Measurements from ENCODE around the gene C1orf141. TPM values are rescaled to one million over a fixed set of nuclear protein-coding genes. Genes with fewer than 3 reads are reported as not detected.

The C1orf141 gene
- polyA plus RNA-seq, 1 donor (not counting 4 experiments of a cell fraction or from before 2014, with no cell fraction given): not detected

GRCh38 chr1:67130673-67131072 lies 4.1 kb downstream of the C1orf141 start:
- no peaks in the 10 kb centered on the region for H3K9me3 ChIP-seq (ENCODE audit: control insufficient read depth, low read depth, low read length)
- no peak overlapping the region for H2AFZ ChIP-seq (ENCODE audit: control insufficient read depth, low read length)
- no peaks in the 10 kb centered on the region for H3K79me2 ChIP-seq (ENCODE audit: control insufficient read depth, insufficient read depth, low read length)
- H3K36me3 ChIP-seq (ENCODE audit: control insufficient read depth in 2 of 2, extremely low read depth in 1 of 2, insufficient read depth in 2 of 2, low read length in 2 of 2): no peaks in the 10 kb centered on the region
- no peak overlapping the region for H3K27ac ChIP-seq (ENCODE audit: control insufficient read depth, insufficient read depth, low read length)
- no peak for TF ChIP-seq EZH2 (IDR thresholded peaks at IDR 0.05; ENCODE audit: low read length)
- TF ChIP-seq, protein P1, sequence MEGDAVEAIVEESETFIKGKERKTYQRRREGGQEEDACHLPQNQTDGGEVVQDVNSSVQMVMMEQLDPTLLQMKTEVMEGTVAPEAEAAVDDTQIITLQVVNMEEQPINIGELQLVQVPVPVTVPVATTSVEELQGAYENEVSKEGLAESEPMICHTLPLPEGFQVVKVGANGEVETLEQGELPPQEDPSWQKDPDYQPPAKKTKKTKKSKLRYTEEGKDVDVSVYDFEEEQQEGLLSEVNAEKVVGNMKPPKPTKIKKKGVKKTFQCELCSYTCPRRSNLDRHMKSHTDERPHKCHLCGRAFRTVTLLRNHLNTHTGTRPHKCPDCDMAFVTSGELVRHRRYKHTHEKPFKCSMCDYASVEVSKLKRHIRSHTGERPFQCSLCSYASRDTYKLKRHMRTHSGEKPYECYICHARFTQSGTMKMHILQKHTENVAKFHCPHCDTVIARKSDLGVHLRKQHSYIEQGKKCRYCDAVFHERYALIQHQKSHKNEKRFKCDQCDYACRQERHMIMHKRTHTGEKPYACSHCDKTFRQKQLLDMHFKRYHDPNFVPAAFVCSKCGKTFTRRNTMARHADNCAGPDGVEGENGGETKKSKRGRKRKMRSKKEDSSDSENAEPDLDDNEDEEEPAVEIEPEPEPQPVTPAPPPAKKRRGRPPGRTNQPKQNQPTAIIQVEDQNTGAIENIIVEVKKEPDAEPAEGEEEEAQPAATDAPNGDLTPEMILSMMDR (optimal IDR thresholded peaks at IDR 0.05 in 1 of 3, IDR thresholded peaks at IDR 0.05 in 1 of 3, conservative IDR thresholded peaks at IDR 0.05 in 1 of 3; ENCODE audit: extremely low read depth in 1 of 3, insufficient read depth in 2 of 3, low read length in 3 of 3): no peak
- H3K4me2 ChIP-seq (ENCODE audit: control insufficient read depth, extremely low read depth, insufficient read depth, low read depth, low read length): no peak overlapping the region
- no peak overlapping the region for H3K4me3 ChIP-seq (ENCODE audit: control insufficient read depth in 2 of 3, extremely low read depth in 1 of 3, insufficient read depth in 2 of 3, low read depth in 1 of 3, low read length in 3 of 3)
- H3K9ac ChIP-seq (ENCODE audit: control insufficient read depth, extremely low read depth, insufficient read depth, low read length): no peak overlapping the region
- H3K27me3 ChIP-seq (ENCODE audit: control insufficient read depth, extremely low read depth, insufficient read depth, low read length): no peaks in the 10 kb centered on the region
- H4K20me1 ChIP-seq (ENCODE audit: control insufficient read depth, extremely low read depth, insufficient read depth, low read length): no peaks in the 10 kb centered on the region
- dilution Hi-C loops (cut with MboI; ENCODE audit: extremely low pct_ligation_motif_present, low sequenced_read_pairs): no loop called here
- DNase-seq (ENCODE audit: low read depth, low spot score) (no peak), FAIRE-seq (no peak)
- H3K4me1 ChIP-seq (ENCODE audit: control insufficient read depth, extremely low read depth, insufficient read depth, low read length): peaks cover 14% of the 10 kb centered on the region
- H3K9me1 ChIP-seq (ENCODE audit: control insufficient read depth, extremely low read depth, insufficient read depth, low read length): no peaks in the 10 kb centered on the region

GRCh38 chr1:67126974-67127373 lies 7.8 kb downstream of the C1orf141 start:
- H3K36me3 ChIP-seq (ENCODE audit: control insufficient read depth in 2 of 2, extremely low read depth in 1 of 2, insufficient read depth in 2 of 2, low read length in 2 of 2): no peaks in the 10 kb centered on the region
- peaks cover 11% of the 10 kb centered on the region for H3K4me1 ChIP-seq (ENCODE audit: control insufficient read depth, extremely low read depth, insufficient read depth, low read length)
- dilution Hi-C loops (cut with MboI; ENCODE audit: extremely low pct_ligation_motif_present, low sequenced_read_pairs): no loop called here
- no peak for FAIRE-seq
- no peak for DNase-seq (ENCODE audit: low read depth, low spot score)
- H3K27ac ChIP-seq (ENCODE audit: control insufficient read depth, insufficient read depth, low read length): no peak overlapping the region
- H3K79me2 ChIP-seq (ENCODE audit: control insufficient read depth, insufficient read depth, low read length): no peaks in the 10 kb centered on the region
- H3K9me3 ChIP-seq (ENCODE audit: control insufficient read depth, low read depth, low read length): no peaks in the 10 kb centered on the region
- no peaks in the 10 kb centered on the region for H3K27me3 ChIP-seq (ENCODE audit: control insufficient read depth, extremely low read depth, insufficient read depth, low read length)
- H4K20me1 ChIP-seq (ENCODE audit: control insufficient read depth, extremely low read depth, insufficient read depth, low read length): no peaks in the 10 kb centered on the region
- H3K9me1 ChIP-seq (ENCODE audit: control insufficient read depth, extremely low read depth, insufficient read depth, low read length): no peaks in the 10 kb centered on the region
- no peak overlapping the region for H2AFZ ChIP-seq (ENCODE audit: control insufficient read depth, low read length)
- H3K4me2 ChIP-seq (ENCODE audit: control insufficient read depth, extremely low read depth, insufficient read depth, low read depth, low read length): no peak overlapping the region
- H3K9ac ChIP-seq (ENCODE audit: control insufficient read depth, extremely low read depth, insufficient read depth, low read length): no peak overlapping the region
- no peak overlapping the region for H3K4me3 ChIP-seq (ENCODE audit: control insufficient read depth in 2 of 3, extremely low read depth in 1 of 3, insufficient read depth in 2 of 3, low read depth in 1 of 3, low read length in 3 of 3)
- no peak for TF ChIP-seq EZH2 (IDR thresholded peaks at IDR 0.05; ENCODE audit: low read length)
- TF ChIP-seq, protein P1 (optimal IDR thresholded peaks at IDR 0.05 in 1 of 3, IDR thresholded peaks at IDR 0.05 in 1 of 3, conservative IDR thresholded peaks at IDR 0.05 in 1 of 3; ENCODE audit: extremely low read depth in 1 of 3, insufficient read depth in 2 of 3, low read length in 3 of 3): no peak
